OCI-LY7 (cell line): ENCODE results near the gene OTUD5. TPM values are rescaled to one million over a fixed set of nuclear protein-coding genes. Genes with fewer than 3 reads are reported as not detected.

Experiments used
- BruUV-seq: library from RNA; stranded (reverse); fragments of 400-500 nt; replicated peaks from 2 replicates; lab custom pipeline; 2021; lab: Mats Ljungman, UMichigan
- CTCF ChIA-PET: fragments of 300-600 bp; sonication (Branson Sonifier 250); formaldehyde crosslinking; loops from one replicate; lab custom pipeline; 2022; ENCODE audit warnings: antibody characterized with exemption; ENCODE audit not compliant: unreplicated experiment; lab: Charles Lee
- POLR2A ChIA-PET: fragments of 300-600 bp; sonication (Branson Sonifier 250); formaldehyde crosslinking; loops from one replicate; lab custom pipeline; 2022; ENCODE audit warnings: antibody characterized with exemption; lab: Charles Lee
- DNase-seq: peaks from one replicate; pipeline ENCODE4 v3.0.0-alpha.2; 2015; ENCODE audit warnings: low spot score
- H2AFZ ChIP-seq: fragments of 200-600 bp; sonication (generic), shearing (Covaris generic); 2 replicates; pipeline ENCODE4 v1.6.1; 2014; ENCODE audit warnings: mild to moderate bottlenecking, antibody characterized with exemption, low read length, moderate library complexity
- H3K27ac ChIP-seq: fragments of 200-600 bp; sonication (generic); 2 replicates; pipeline ENCODE4 v1.5.1; 2014; ENCODE audit warnings: mixed run types, low read depth, mild to moderate bottlenecking, moderate library complexity, low read length, inconsistent platforms; ENCODE audit not compliant: poor library complexity, severe bottlenecking
- H3K36me3 ChIP-seq: fragments of 200-600 bp; sonication (generic); 2 replicates; pipeline ENCODE4 v1.6.1; 2014; ENCODE audit warnings: mild to moderate bottlenecking, antibody characterized with exemption, low read length, moderate library complexity, mixed read lengths; ENCODE audit not compliant: insufficient read depth
- H3K4me1 ChIP-seq: fragments of 200-600 bp; sonication (generic); 2 replicates; pipeline ENCODE4 v1.5.1; 2014; ENCODE audit warnings: mild to moderate bottlenecking, low read length; ENCODE audit not compliant: insufficient read depth, poor library complexity, severe bottlenecking
- H3K4me2 ChIP-seq: fragments of 200-600 bp; sonication (generic); 2 replicates; pipeline ENCODE4 v1.6.1; 2014; ENCODE audit warnings: mild to moderate bottlenecking, low read length
- H3K4me3 ChIP-seq: fragments of 200-600 bp; sonication (generic); 2 replicates; pipeline ENCODE4 v1.5.1; 2014; ENCODE audit warnings: mild to moderate bottlenecking, low read depth, low read length; ENCODE audit not compliant: poor library complexity, severe bottlenecking
- H3K79me2 ChIP-seq: fragments of 200-600 bp; sonication (generic); 2 replicates; pipeline ENCODE4 v1.6.1; 2016; ENCODE audit warnings: low read depth, mild to moderate bottlenecking, low read length, moderate library complexity, mixed read lengths; ENCODE audit not compliant: insufficient read depth
- H3K9me2 ChIP-seq: fragments of 200-600 bp; sonication (generic); 2 replicates; pipeline ENCODE4 v1.6.1; 2016; ENCODE audit warnings: mild to moderate bottlenecking, low read length, mixed read lengths; ENCODE audit not compliant: insufficient read depth
- H3K9me3 ChIP-seq: fragments of 200-600 bp; sonication (generic); 2 replicates; pipeline ENCODE4 v1.6.1; 2014; ENCODE audit warnings: mild to moderate bottlenecking, mixed run types, low read length, mixed read lengths
- H4K20me1 ChIP-seq: fragments of 200-600 bp; sonication (generic); 2 replicates; pipeline ENCODE4 v1.6.1; 2014; ENCODE audit warnings: mild to moderate bottlenecking, antibody characterized with exemption, low read length, moderate library complexity, mixed read lengths; ENCODE audit not compliant: insufficient read depth
- CTCF ChIP-seq: fragments of 200-600 bp; sonication (generic); conservative IDR thresholded peaks from 2 replicates; pipeline ENCODE4 v1.5.1; 2014; ENCODE audit warnings: mild to moderate bottlenecking, antibody characterized with exemption, low read length, moderate library complexity, mixed read lengths
- EZH2phosphoT487 ChIP-seq: fragments of 200-600 bp; sonication (generic); IDR thresholded peaks from 2 replicates; pipeline ENCODE4 v1.6.1; 2018; ENCODE audit warnings: low read depth, borderline replicate concordance, mild to moderate bottlenecking, mixed run types, antibody characterized with exemption, low read length, moderate library complexity, mixed read lengths
- intact Hi-C: fragments of 100-400 bp; cut with micrococcal nuclease; formaldehyde crosslinking; loops from one replicate; pipeline ENCODE4 v1.10.0; 2022; ENCODE audit not compliant: unreplicated experiment
- total RNA-seq, 2 experiments: library from RNA; depleted of rRNA in 1 of 2; stranded (reverse); fragments of >200 nt in 1 of 2; shearing (Covaris generic) in 1 of 2; gene quantifications; 2 replicates each; pipeline ENCODE4 v1.2.3, GENCODE V29; 2014 to 2022

Gene OTUD5
- total RNA-seq, 2 experiments from 2014 or later = 38.5 to 55.7 TPM

- Histone ChIP-seq H4K20me1 (no peaks in the 10 kb centered on the region), H3K79me2 (peaks cover 18% of the 10 kb centered on the region; the same call in 1 of the 2 replicates), H3K9me2 (no peaks in the 10 kb centered on the region), H3K9me3 (no peaks in the 10 kb centered on the region), H3K4me3 (no peak overlapping the region), H3K36me3 (peaks cover 59% of the 10 kb centered on the region), H3K4me2 (no peak overlapping the region), H3K27ac (no peak overlapping the region), H2AFZ (no peak overlapping the region), H3K4me1 (peaks cover 50% of the 10 kb centered on the region)
- TF ChIP-seq CTCF = no peak
- TF ChIP-seq EZH2phosphoT487 = no peak
- DNase-seq = no peak
- intact Hi-C loops = no loop called here
- ChIA-PET CTCF (no interaction called here), POLR2A (no interaction called here)
- BruUV-seq = no TSS peak
Measured at GRCh38 chrX:48924270-48924669, 33.1 kb downstream of the OTUD5 start.

- CTCF ChIA-PET = no interaction called here
- POLR2A ChIA-PET = no interaction called here
- TF ChIP-seq EZH2phosphoT487 (no peak), CTCF (no peak)
- Histone ChIP-seq H3K4me2 (no peak overlapping the region), H3K4me3 (no peak overlapping the region), H3K79me2 (peaks cover 18% of the 10 kb centered on the region; the same call in 1 of the 2 replicates), H2AFZ (no peak overlapping the region), H3K4me1 (peaks cover 50% of the 10 kb centered on the region), H3K36me3 (peaks cover 59% of the 10 kb centered on the region), H4K20me1 (no peaks in the 10 kb centered on the region), H3K9me3 (no peaks in the 10 kb centered on the region), H3K9me2 (no peaks in the 10 kb centered on the region), H3K27ac (no peak overlapping the region)
- intact Hi-C loops = no loop called here
- DNase-seq = no peak
- no TSS peak for BruUV-seq
Measured at GRCh38 chrX:48923771-48924170, 33.6 kb downstream of the OTUD5 start.

- peaks cover 40% of the 10 kb centered on the region for H3K4me1 ChIP-seq
- peaks cover 29% of the 10 kb centered on the region for H3K79me2 ChIP-seq
- TF ChIP-seq EZH2phosphoT487 (no peak), CTCF (no peak)
- ChIA-PET CTCF (no interaction called here), POLR2A (no interaction called here)
- no peaks in the 10 kb centered on the region for H3K9me3 ChIP-seq
- H3K9me2 ChIP-seq = no peaks in the 10 kb centered on the region
- no TSS peak for BruUV-seq
- H3K4me2 ChIP-seq = peak overlapping the region; percentile 75
- H3K27ac ChIP-seq = peak overlapping the region; percentile 68
- H4K20me1 ChIP-seq = peaks cover 7% of the 10 kb centered on the region
- intact Hi-C loops = no loop called here
- H3K4me3 ChIP-seq = peak overlapping the region; percentile 99
- no peak overlapping the region for H2AFZ ChIP-seq
- no peak for DNase-seq
- H3K36me3 ChIP-seq = peaks cover 62% of the 10 kb centered on the region
Measured at GRCh38 chrX:48920718-48921104, 36.7 kb downstream of the OTUD5 start.
